LNCaP clone FGC (cell line): ENCODE results near the gene CA10.

Experiments used
- DNase-seq: peaks from one replicate; pipeline ENCODE4 v3.0.0-alpha.2; 2011; ENCODE audit warnings: low read depth
- H3K4me3 ChIP-seq: 2 replicates; pipeline ENCODE4 v1.5.1; 2011; ENCODE audit warnings: mild to moderate bottlenecking, low read depth, low read length, control low read depth
- CTCF ChIP-seq: IDR thresholded peaks from 2 replicates; pipeline ENCODE4 v1.5.1; 2012; ENCODE audit warnings: mild to moderate bottlenecking; ENCODE audit not compliant: control insufficient read depth, insufficient read depth; ENCODE audit errors: extremely low read depth

The CA10 gene

GRCh38 chr17:52071712-52072111 is 86.8 kb downstream of the CA10 start:
- TF ChIP-seq CTCF: no peak
- no peak overlapping the region for H3K4me3 ChIP-seq
- DNase-seq: no peak

GRCh38 chr17:52064791-52065211 is 93.7 kb downstream of the CA10 start:
- H3K4me3 ChIP-seq: no peak overlapping the region
- no peak for DNase-seq
- no peak for TF ChIP-seq CTCF

GRCh38 chr17:52049496-52049895 is 109.0 kb downstream of the CA10 start:
- TF ChIP-seq CTCF: no peak
- no peak for DNase-seq

GRCh38 chr17:52049051-52049450 is 109.5 kb downstream of the CA10 start:
- no peak for DNase-seq
- no peak for TF ChIP-seq CTCF
- H3K4me3 ChIP-seq: no peak overlapping the region

More at GRCh38 chr17:52049496-52049895, 109.0 kb downstream of the CA10 start:
- no peak overlapping the region for H3K4me3 ChIP-seq

- no peak for TF ChIP-seq CTCF
- no peak overlapping the region for H3K4me3 ChIP-seq
- DNase-seq: no peak
These were observed 110.2 kb downstream of the CA10 start for GRCh38 chr17:52048137-52048898.

- no peak overlapping the region for H3K4me3 ChIP-seq
- no peak for TF ChIP-seq CTCF
- no peak for DNase-seq
These were observed 111.4 kb downstream of the CA10 start for GRCh38 chr17:52047086-52047485.

GRCh38 chr17:52041123-52041617 is 117.3 kb downstream of the CA10 start:
- no peak overlapping the region for H3K4me3 ChIP-seq
- no peak for DNase-seq
- no peak for TF ChIP-seq CTCF
